DMS53 (cell line): ENCODE results near the gene TRNAU1AP.
"Not testable (repeated sequence)": the region's sequence is repeated elsewhere in the genome, so short reads cannot be mapped to it uniquely, and the experiment has no call there.

ENCODE experiments used
- DNase-seq: peaks from one replicate; lab custom pipeline; 2025; lab: John Stamatoyannopoulos, UW

Gene TRNAU1AP

GRCh38 chr1:28521502-28522164 lies 31.3 kb upstream of the TRNAU1AP start:
- DNase-seq = no peak

- DNase-seq = not testable (repeated sequence)
These were observed 30.3 kb upstream of the TRNAU1AP start for GRCh38 chr1:28522537-28522936.

GRCh38 chr1:28525002-28525642 lies 27.8 kb upstream of the TRNAU1AP start:
- not testable (repeated sequence) for DNase-seq

- peak; percentile 43 for DNase-seq
These were observed 26.0 kb upstream of the TRNAU1AP start for GRCh38 chr1:28526886-28527285.

GRCh38 chr1:28530456-28530855 lies 22.4 kb upstream of the TRNAU1AP start:
- DNase-seq = no peak

- DNase-seq = no peak
These were observed 18.2 kb upstream of the TRNAU1AP start for GRCh38 chr1:28534671-28535070.

- DNase-seq = no peak
These were observed 17.7 kb upstream of the TRNAU1AP start for GRCh38 chr1:28535180-28535579.

- no peak for DNase-seq
These were observed 15.3 kb upstream of the TRNAU1AP start for GRCh38 chr1:28537457-28538199.

GRCh38 chr1:28538286-28538685 lies 14.6 kb upstream of the TRNAU1AP start:
- DNase-seq = no peak

- peak; percentile 35 for DNase-seq
These were observed 12.2 kb upstream of the TRNAU1AP start for GRCh38 chr1:28540651-28541050.

GRCh38 chr1:28541414-28542015 lies 11.4 kb upstream of the TRNAU1AP start:
- DNase-seq = peak; percentile 56

- DNase-seq = no peak
These were observed 7.6 kb upstream of the TRNAU1AP start for GRCh38 chr1:28545246-28545628.

- no peak for DNase-seq
These were observed 4.6 kb upstream of the TRNAU1AP start for GRCh38 chr1:28548318-28548717.

- no peak for DNase-seq
These were observed 1.5 kb upstream of the TRNAU1AP start for GRCh38 chr1:28551381-28551780.

- DNase-seq = no peak
These were observed 8.0 kb downstream of the TRNAU1AP start for GRCh38 chr1:28560886-28561285.

GRCh38 chr1:28564310-28564709 lies 11.4 kb downstream of the TRNAU1AP start:
- DNase-seq = no peak

GRCh38 chr1:28565040-28565439 lies 12.2 kb downstream of the TRNAU1AP start:
- DNase-seq = no peak

GRCh38 chr1:28565726-28566125 lies 12.8 kb downstream of the TRNAU1AP start:
- no peak for DNase-seq

GRCh38 chr1:28566931-28567330 lies 14.0 kb downstream of the TRNAU1AP start:
- no peak for DNase-seq

- DNase-seq = no peak
These were observed 19.0 kb downstream of the TRNAU1AP start for GRCh38 chr1:28571911-28572310.

GRCh38 chr1:28572891-28573290 lies 20.0 kb downstream of the TRNAU1AP start:
- not testable (repeated sequence) for DNase-seq

GRCh38 chr1:28573564-28573963 lies 20.7 kb downstream of the TRNAU1AP start:
- no peak for DNase-seq
